Mammary epithelial cell (primary cell): ENCODE results near the gene AHCYL1.

Source experiments
- CTCF ChIP-seq, 2 donors: IDR thresholded peaks in 1 of 2; conservative IDR thresholded peaks in 1 of 2; 2 replicates each; pipeline ENCODE4 v1.5.1; 2011 to 2012; ENCODE audit warnings: inconsistent platforms in 2 of 2, low read length in 2 of 2, mild to moderate bottlenecking in 2 of 2, control low read depth in 1 of 2, low read depth in 1 of 2; ENCODE audit not compliant: insufficient read depth in 1 of 2; ENCODE audit errors: extremely low read depth in 1 of 2
- EZH2 ChIP-seq: IDR thresholded peaks from 2 replicates; pipeline ENCODE4 v1.6.1; 2012; ENCODE audit warnings: low read length, inconsistent platforms, borderline replicate concordance

- TF ChIP-seq CTCF (conservative IDR thresholded peaks at IDR 0.05 in 1 of 2, IDR thresholded peaks at IDR 0.05 in 1 of 2; ENCODE audit: extremely low read depth in 1 of 2, insufficient read depth in 1 of 2, low read depth in 1 of 2, low read length in 2 of 2) (no peak), EZH2 (no peak)
Observed at GRCh38 chr1:110032327-110032726, 47.8 kb downstream of the AHCYL1 start.
